ENCODE results near the gene ZNF101.

DNA sequence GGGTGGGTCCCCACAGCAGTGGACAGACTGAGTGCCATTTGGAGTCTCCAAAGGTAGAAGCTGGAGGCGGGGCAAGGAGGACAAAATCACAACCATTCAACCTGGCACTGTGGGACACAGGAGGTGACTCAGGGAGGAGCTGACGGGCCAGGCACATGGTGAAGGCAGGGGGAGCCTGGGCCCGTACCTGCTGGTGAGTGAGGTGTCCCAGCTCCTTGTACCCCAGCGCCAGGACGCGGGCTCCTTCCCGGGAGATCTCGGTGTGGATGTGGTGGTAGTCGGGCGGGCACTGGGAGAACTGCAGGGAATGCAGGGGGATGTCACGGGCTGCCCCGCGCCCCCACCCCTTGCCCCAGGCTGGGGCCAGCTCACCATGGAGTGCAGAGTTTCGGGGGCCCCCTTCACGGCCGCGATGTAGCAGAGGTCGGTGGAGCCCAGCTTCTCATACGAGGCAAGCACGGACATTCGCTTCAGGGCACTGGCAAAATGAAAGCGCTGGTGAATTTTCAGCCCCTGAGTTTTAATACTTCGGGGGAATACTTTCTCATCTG lies 15.0 kb upstream of the ZNF101 start:
- TF ChIP-seq, protein P1, sequence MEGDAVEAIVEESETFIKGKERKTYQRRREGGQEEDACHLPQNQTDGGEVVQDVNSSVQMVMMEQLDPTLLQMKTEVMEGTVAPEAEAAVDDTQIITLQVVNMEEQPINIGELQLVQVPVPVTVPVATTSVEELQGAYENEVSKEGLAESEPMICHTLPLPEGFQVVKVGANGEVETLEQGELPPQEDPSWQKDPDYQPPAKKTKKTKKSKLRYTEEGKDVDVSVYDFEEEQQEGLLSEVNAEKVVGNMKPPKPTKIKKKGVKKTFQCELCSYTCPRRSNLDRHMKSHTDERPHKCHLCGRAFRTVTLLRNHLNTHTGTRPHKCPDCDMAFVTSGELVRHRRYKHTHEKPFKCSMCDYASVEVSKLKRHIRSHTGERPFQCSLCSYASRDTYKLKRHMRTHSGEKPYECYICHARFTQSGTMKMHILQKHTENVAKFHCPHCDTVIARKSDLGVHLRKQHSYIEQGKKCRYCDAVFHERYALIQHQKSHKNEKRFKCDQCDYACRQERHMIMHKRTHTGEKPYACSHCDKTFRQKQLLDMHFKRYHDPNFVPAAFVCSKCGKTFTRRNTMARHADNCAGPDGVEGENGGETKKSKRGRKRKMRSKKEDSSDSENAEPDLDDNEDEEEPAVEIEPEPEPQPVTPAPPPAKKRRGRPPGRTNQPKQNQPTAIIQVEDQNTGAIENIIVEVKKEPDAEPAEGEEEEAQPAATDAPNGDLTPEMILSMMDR (IDR thresholded peaks at IDR 0.05 in 4 of 5, conservative IDR thresholded peaks at IDR 0.05 in 1 of 5), result no peak
- no peak for TF ChIP-seq POLR2A (IDR thresholded peaks at IDR 0.05)

All from gastrocnemius medialis (tissue), 4 donors.